ENCODE data around the gene ATP2B3. TPM values are rescaled to one million over a fixed set of nuclear protein-coding genes. Genes with fewer than 3 reads are reported as not detected.

The ATP2B3 gene
- 0.11 TPM in 1 of 2 replicates, not detected in the other for total RNA-seq

- no peak for DNase-seq (ENCODE audit: low read depth, low spot score)
These were observed at the start of gene ATP2B3 for GRCh38 chrX:153517423-153517822. ATP2B3 (plus strand) TSS chrX:153517642; CDS start chrX:153536248, 18,606 bp downstream.

DNA sequence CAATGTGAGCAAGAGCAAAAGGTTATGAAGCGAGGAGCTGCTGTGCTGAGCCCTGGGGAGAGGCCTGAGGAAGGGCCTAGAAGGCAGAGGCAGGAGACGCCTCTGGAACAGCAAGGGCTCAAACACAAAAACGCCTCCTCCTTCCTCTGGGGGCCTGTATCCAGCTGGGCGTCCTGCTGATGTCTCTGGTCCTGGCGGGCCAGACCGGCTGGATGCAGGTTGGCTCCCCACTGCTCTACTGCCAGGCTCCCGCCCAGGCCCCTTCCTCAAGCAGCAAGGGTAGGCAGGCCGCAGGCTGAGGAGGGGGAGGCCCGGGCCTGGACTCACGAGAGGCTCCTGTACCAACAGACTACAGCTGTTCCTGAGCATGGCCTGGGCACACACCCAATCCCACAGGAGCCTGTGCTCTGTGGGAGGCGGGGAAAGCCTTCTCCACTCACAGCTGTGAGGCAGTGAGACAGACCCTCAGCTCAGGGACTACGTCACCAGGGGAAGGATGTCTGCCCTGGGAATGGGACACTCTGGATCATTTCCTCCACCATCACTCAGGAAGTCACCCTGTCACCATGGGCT lies 49.3 kb upstream of the ATP2B3 start:
- DNase-seq (ENCODE audit: low read depth, low spot score) = no peak

DNA sequence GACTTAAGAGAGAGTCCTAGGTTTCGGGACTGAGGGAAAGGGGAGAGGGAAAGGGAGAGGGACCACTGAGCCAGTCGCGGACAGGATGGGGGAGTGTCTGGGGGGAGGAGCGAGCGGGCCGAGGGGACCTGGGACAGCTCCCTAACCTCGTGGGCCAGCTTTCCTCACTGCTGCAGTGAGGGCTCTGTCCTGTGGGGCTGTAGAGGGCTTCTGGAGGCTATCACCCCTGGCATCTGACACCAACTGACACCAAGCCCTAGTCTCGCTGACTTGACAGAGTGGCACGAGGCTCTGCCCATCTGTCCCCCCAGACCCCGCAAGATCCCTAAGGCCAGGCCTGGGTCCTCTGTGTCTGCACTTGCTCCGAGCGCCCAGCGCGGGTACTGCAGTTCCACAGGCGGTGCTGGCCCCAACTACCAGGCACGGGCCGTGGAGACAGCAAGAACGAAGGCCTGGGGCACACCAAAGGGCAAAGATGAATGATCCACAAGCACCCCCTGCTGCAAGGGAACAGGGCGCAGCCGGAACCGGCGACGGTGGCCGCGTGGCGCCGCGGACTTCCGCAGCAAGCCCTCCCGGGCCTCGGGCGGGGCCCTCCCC lies 47.5 kb upstream of the ATP2B3 start:
- no peak for DNase-seq (ENCODE audit: low read depth, low spot score)

DNA sequence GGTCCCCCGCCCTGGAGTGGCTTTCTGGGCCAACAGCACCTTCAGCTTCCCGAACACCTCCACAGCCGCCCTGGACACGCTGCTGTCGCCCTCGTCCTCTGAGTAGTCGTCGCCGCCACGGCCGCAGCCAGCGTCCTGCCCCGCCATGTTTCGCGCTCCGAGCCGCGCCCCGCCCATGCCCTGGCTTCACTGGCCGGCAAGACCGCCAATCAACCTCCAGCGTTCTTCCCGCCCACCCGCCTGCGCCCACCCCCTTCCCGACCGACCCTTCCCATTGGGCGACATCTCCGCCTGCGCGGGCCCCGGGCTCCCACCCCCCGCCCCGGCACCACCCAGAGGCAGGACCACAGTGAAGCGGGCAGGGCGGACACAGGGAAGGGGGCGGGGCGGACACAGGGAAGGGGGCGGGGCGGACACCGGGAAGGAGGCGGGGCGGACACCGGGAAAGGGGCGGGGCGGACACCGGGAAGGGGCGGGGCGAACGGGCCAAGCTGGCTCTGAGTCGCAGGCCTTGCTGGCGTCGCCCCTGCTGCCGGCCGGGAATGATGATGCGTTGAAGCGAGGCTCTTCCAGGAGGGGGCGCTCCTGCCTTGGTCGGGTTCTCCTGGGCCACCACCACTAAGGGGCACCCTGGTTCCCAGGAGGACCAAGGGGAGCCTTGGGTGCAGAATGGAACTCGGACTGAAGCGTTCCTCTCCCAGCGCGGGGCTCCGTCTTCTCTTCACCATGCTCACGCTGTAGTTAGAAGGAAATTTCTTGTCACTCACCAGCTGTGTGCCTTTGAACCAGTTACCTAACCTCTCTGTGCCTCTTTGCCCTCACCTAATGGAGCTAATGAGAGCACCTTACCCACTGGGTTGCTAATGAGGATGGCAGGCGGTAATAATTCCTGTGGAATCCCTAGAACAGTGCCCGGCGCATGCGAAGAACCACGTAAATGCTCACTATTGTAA lies 46.8 kb upstream of the ATP2B3 start, which contains the start of gene HAUS7:
TSS of gene HAUS7 (minus strand) at position 166 of the 953 bp plus-strand sequence. CDS start at position 147, 19 bp downstream.
- DNase-seq (ENCODE audit: low read depth, low spot score) = peak; percentile 68

DNA sequence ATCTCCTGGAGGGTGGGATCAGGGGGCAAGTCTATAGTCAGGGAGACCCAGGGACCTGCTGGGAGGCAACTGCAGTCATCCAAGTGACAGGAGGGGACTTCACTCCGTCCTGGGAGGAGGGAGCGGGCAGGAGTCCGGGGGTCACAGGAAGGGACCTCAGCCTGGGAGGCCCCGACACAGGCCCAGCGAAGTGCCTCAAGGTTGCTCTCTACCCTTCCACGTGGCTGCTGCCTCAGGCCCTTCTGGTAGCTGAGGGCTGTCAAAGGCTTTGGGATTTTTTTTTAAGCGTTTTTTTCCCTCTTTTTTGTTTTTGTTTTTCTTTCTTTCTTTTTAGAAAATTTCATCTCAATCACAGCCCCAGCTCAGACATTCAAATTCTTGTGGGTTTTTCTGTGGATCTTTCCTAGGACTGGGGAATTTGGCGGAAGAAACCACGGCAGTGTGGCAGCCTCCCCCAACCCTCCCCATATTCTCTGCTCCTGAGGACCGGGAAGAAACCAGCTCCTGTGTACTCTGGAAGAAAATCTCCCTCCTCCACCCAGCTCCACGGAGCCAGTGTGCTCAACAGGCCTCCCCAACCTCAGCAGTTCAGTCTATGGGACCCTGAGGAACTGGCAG lies 45.7 kb upstream of the ATP2B3 start:
- no peak for DNase-seq (ENCODE audit: low read depth, low spot score)

DNA sequence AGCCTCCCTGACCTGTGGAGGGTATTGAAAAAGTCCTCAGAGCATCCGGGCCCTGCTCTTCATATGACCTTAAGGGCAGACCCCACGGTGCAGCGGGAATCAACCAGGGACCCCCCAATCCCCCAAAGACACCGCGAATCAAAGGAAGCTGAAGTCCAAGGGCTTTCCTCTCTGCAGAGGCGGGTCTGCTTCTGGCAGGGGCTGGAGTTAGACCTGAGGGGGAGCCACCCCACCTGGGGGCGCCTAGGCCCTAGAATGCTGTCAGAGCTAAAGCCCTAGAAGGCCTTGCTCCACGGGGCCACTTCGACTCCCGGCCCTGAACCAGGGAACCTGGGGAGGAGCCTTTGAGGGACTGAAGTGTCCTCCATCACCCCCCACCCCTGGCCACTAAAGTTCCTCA lies 44.3 kb upstream of the ATP2B3 start:
- DNase-seq (ENCODE audit: low read depth, low spot score) = no peak

- DNase-seq (ENCODE audit: low read depth, low spot score) = no peak
These were observed 43.2 kb upstream of the ATP2B3 start for GRCh38 chrX:153474266-153474665.

GRCh38 chrX:153474718-153475117 lies 42.7 kb upstream of the ATP2B3 start:
- peak; percentile 24 for DNase-seq (ENCODE audit: low read depth, low spot score)

GRCh38 chrX:153475271-153475670 lies 42.2 kb upstream of the ATP2B3 start:
- no peak for DNase-seq (ENCODE audit: low read depth, low spot score)

DNA sequence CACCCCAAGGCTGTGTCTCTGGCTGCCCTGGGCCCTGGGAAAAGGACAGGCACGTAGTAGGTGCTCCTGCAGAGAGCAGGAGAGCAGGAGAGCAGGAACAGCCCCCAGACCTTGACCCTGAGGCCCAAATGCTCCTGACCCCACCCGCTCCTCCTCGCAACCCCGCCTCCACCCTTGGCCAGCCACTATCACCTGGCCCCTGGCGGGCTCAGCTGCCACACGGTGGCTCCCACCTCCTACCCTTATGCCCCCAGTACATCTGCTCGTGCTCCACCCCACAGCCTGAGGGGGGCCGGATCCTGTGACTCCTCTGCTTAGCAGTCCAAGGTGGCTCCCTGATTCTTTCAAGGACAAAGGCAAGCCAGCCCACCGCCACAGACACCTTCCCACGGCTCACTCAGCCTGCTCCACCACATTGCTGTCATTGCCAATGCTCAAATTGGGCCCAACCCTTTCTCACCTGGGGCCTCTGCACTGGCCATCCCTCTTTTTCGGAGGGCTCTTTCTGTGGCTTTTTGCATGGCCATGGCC lies 41.6 kb upstream of the ATP2B3 start:
- DNase-seq (ENCODE audit: low read depth, low spot score) = no peak

DNA sequence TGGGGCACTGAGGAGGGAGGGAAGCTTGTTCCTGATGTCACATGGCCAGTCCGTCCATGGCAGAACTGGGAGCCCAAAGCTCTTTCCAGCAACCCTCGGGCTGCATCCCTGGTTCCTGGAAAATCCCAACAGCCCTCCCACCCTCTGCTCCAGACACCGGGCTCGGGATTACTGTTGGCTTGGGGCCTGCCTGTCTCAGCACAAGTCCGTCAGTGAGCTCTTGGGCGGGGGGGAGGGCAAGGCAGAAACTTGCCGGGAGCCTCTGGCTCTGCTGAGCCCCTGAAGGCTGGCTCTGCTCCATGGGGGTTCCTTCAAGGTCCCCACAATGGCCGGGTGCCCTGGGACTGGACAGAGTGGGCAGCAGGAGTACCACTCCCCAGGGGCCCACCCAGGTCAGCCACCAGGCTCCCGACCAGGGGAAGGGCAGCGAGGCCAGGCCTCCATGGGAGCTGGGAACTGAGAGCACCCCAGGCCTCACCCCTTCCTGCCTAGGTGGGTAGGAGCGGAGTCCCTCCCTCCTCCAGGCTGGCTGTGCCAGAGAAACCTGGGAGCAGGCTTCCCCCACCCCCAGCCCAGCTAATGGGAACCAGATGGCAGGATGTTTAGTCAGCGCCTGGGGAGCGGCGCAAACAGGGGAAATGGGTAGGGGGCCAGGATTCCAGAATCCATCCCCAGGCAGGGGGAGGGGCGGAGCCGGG lies 40.6 kb upstream of the ATP2B3 start:
- DNase-seq (ENCODE audit: low read depth, low spot score) = peak; percentile 37

GRCh38 chrX:153477364-153477857 lies 40.0 kb upstream of the ATP2B3 start:
- DNase-seq (ENCODE audit: low read depth, low spot score) = no peak

DNA sequence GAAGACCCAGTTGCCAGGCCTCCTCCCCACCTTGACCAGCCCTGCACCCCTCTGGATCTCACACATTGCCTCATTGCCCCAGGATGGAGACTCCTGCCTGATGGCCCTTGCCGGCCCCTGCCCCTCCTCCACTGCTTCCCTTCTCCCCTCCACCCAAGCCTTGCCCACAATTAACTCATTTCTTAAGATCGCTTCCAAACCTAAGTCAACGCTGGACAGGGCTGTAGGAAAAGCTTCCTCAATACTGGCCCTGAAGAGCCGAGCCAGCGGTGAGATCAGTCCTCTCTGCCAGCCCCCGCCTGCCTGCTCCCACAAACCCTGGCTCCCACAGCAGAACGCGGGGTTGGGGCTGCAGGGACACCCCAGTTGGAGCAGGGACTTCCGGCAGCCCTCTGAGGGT lies 39.5 kb upstream of the ATP2B3 start:
- no peak for DNase-seq (ENCODE audit: low read depth, low spot score)

DNA sequence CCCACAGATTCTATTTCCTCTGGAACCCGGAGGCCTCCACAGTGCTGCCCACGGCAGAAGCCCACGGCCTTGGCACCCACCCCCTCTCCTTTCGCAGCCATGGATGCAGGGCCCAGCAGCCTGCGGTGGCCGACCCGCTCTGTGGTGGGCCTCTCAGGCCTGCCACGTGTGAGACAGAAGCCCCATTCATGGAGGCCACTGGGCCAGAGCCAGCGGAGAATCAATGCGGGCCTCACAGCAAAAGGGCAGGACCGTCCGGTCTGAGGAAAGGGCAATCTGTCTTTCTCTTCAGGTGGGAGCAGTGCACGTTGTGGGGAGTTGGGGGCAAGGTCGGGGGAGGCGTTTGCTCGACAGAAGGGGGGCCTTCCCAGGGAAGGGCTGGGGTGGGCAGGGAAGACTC lies 38.7 kb upstream of the ATP2B3 start:
- DNase-seq (ENCODE audit: low read depth, low spot score) = no peak

DNA sequence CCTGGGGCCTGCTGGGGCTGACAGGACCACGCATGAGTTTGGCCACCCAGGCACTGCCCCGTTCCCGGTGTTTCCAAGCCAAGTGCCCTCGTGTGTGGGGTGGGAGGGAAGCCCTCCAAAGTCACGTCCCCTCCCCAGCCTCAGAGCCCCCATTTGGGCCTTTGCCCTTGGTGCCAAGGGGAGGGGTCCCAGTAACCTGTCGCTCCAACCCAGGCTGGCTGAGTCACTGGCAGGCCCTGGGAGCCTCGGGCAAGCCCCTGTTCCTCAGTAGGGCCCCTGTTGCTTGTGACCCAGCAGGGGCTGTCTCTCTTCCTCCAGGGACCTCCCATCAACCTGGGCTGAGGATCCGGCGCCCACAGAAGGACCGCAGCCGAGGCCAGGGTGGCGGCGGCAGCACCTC lies 36.4 kb upstream of the ATP2B3 start:
- DNase-seq (ENCODE audit: low read depth, low spot score) = no peak

DNA sequence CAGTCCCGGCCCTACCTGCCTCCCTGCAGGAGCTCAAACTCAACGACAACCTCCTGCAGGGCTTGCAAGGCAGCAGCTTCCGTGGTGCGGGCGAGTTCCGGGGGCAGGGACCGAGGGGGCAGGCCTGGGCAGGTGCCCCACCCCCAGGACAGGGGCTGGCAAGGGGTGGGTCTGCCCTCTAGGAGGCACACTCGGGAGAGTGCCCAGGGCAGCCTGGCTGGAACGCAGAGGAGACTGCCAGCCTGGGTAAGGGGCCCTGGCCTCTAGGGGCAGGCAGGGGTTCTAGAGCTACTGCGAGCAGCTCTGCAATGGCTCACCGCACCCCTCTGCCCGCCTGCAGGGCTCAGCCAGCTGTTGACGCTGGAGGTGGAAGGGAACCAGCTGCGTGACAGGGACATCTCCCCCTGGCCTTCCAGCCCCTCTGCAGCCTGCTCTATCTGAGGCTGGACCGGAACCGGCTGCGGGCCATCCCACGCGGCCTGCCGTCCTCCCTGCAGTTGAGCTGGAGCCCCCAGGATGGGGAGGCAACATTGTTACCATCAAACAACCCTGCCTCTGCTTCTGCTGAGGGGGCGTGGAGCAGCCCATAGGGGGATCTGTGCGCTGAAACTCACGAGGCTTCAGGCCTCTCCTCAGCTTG lies 34.9 kb upstream of the ATP2B3 start:
- no peak for DNase-seq (ENCODE audit: low read depth, low spot score)

- DNase-seq (ENCODE audit: low read depth, low spot score) = no peak
These were observed 31.9 kb upstream of the ATP2B3 start for GRCh38 chrX:153485396-153486080.

DNA sequence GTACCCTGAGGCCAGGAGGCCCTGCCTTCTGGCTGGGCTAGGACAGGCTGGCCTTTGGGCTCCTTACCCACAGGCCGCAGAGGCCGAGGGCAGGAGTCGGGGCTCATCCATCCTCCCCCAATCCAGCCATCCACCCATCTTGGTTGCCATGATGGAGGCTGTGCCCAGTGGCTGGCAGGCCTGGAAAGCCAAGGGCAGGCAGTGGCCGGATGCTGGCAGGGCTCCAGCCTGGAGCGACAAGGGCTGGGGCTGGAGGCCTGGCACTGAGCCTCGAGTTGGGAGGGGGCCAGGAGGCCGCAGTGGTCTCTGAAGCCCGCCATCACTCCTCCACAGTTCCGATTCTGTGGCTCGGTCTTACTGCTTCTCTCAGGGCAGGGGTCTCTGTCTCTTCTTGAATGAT lies 31.3 kb upstream of the ATP2B3 start:
- DNase-seq (ENCODE audit: low read depth, low spot score) = no peak

DNA sequence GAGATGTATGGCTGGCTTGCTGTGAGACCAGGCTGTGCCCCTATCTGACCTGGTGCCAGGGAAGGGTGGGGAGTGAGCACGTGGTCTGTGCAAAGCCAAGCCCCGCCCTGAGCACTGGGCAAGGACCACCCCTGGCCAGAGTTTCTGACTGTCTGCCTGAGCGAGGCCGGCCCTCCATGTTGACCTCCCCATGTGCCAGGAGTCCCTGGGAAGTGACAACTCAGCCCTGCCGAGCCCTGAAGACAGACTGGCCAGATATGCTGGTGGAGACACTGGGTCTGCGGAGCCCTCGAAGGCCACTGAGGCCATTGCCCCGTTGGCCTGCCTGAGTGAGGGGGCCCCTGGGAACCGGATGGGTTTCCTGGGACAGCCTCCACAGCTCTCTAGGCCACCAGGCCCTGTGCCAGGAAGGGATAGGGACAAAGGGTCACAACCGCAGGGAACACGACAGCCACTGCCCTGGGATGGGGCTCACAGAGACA lies 29.8 kb upstream of the ATP2B3 start:
- DNase-seq (ENCODE audit: low read depth, low spot score) = no peak
